ENCODE data around the gene C8G. TPM values are rescaled to one million over a fixed set of nuclear protein-coding genes. Genes with fewer than 3 reads are reported as not detected.

C8G gene
- total RNA-seq, 1 experiment from 2014 or later = 0.77 TPM

DNA sequence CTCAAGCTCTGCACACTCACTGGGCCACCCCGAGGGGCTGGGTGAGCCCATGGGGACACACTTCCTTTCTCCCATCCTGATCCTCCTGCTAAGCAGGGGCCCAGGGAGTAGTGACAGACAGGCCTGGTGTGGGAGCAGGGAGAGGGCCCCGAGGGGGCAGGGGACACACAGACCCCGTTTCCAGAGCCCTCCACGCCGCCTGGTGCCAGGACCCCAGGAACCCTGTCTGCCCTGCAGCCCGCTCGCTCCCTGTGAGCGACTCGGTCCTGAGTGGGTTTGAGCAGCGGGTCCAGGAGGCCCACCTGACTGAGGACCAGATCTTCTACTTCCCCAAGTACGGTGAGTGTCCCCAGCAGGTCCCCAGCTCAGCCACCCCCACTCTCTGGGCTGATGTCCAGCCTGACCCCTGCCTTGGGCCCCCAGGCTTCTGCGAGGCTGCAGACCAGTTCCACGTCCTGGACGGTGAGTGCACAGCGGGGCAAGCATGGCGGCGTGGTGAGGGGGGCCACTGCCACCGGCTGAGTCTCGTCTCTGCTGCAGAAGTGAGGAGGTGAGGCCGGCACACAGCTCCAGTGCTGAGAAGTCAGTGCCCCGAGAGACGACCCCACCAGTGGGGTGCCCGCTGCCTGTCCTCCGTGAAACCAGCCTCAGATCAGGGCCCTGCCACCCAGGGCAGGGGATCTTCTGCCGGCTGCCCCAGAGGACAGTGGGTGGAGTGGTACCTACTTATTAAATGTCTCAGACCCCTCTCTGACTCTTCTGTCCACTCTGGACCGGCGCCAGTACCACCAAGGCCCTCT is 1.4 kb downstream of the C8G start:
- intact Hi-C loops (cut with micrococcal nuclease) = no loop called here
- no peaks in the 10 kb centered on the region for H3K9me3 ChIP-seq (ENCODE audit: low read length)
- no TSS peak for BruUV-seq (replicated peaks)
- no peak overlapping the region for H3K4me3 ChIP-seq (ENCODE audit: low read length)
- peaks cover 16% of the 10 kb centered on the region for H3K4me1 ChIP-seq (ENCODE audit: insufficient read depth, low read length)
- POLR2A ChIA-PET (ENCODE audit: unreplicated experiment) = no interaction called here
- peaks cover 26% of the 10 kb centered on the region for H3K79me2 ChIP-seq (ENCODE audit: low read length)
- H3K9me2 ChIP-seq (replicated peaks; ENCODE audit: low read length) = no peaks in the 10 kb centered on the region
- CTCF ChIA-PET = no interaction called here
- DNase-seq (no peak), ATAC-seq (no peak)
- H4K20me1 ChIP-seq (ENCODE audit: low read length) = no peaks in the 10 kb centered on the region
- no peaks in the 10 kb centered on the region for H3K27me3 ChIP-seq (ENCODE audit: low read length)
- TF ChIP-seq EZH2phosphoT487 (IDR thresholded peaks at IDR 0.05; ENCODE audit: borderline replicate concordance, low read length) (no peak), EZH2 (IDR thresholded peaks at IDR 0.05; ENCODE audit: low read length, unreplicated experiment) (no peak)
- TF ChIP-seq, protein P1, sequence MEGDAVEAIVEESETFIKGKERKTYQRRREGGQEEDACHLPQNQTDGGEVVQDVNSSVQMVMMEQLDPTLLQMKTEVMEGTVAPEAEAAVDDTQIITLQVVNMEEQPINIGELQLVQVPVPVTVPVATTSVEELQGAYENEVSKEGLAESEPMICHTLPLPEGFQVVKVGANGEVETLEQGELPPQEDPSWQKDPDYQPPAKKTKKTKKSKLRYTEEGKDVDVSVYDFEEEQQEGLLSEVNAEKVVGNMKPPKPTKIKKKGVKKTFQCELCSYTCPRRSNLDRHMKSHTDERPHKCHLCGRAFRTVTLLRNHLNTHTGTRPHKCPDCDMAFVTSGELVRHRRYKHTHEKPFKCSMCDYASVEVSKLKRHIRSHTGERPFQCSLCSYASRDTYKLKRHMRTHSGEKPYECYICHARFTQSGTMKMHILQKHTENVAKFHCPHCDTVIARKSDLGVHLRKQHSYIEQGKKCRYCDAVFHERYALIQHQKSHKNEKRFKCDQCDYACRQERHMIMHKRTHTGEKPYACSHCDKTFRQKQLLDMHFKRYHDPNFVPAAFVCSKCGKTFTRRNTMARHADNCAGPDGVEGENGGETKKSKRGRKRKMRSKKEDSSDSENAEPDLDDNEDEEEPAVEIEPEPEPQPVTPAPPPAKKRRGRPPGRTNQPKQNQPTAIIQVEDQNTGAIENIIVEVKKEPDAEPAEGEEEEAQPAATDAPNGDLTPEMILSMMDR (conservative IDR thresholded peaks at IDR 0.05; ENCODE audit: low read depth, low read length) = no peak
- no peak overlapping the region for H3K27ac ChIP-seq (ENCODE audit: low read length)
- no peak overlapping the region for H2AFZ ChIP-seq (ENCODE audit: low read length)
- no peaks in the 10 kb centered on the region; the same call in 1 of the 2 replicates for H3K36me3 ChIP-seq (ENCODE audit: low read depth, low read length)
- no peak overlapping the region for H3K9ac ChIP-seq (ENCODE audit: low read length)
- H3K4me2 ChIP-seq (ENCODE audit: low read length) = no peak overlapping the region
- no peaks in the 10 kb centered on the region for H3F3A ChIP-seq (ENCODE audit: low read length, unreplicated experiment)

DNA sequence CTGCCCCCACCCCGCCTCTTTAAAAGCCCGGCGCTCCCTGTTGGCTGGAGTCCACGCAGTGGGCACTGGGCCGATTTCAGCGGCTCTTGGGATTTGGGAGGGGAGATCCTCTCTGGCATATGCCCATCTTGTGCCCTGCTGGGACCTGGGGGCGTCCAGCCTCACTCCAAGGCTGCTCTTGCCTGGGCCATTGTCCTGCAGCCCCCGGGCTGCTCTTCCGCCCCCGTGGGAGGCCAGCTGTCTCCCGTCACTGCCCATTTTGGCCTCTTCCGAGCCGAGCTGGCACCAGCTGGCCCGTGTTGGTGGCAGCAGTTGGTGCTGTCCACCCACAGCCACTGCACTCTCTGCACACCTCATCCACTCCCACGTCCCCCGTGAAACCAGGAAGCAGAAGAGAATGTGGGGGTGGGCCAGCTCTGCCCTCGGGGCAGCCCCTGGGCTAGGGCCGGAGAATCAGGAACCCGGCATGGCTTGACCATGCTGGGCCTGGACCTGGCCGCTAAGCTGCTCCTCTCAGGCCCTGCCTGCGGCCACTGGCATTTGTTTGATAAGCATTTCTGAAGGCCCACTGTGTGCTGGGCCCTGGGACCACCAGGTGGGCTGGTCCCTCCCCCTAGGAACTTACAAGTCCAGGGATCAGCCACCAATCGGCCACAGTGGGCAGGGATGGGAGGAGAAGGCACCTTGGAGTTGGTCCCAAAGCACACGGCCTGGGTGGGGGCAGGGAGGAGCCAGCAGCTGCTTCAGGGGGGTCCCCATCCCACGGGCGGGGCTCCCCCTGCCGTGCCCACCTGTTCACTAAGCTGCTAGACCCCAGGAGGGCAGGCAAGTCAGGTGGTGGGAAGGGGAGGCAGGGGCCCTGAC is 2.2 kb downstream of the C8G start:
- TF ChIP-seq EZH2phosphoT487 (IDR thresholded peaks at IDR 0.05; ENCODE audit: borderline replicate concordance, low read length) (no peak), EZH2 (IDR thresholded peaks at IDR 0.05; ENCODE audit: low read length, unreplicated experiment) (no peak)
- TF ChIP-seq, protein P1 (conservative IDR thresholded peaks at IDR 0.05; ENCODE audit: low read depth, low read length) = no peak
- H3K27ac ChIP-seq (ENCODE audit: low read length) = no peak overlapping the region
- H3K4me3 ChIP-seq (ENCODE audit: low read length) = no peak overlapping the region
- no peaks in the 10 kb centered on the region; the same call in 1 of the 2 replicates for H3K36me3 ChIP-seq (ENCODE audit: low read depth, low read length)
- no TSS peak for BruUV-seq (replicated peaks)
- H3K27me3 ChIP-seq (ENCODE audit: low read length) = no peaks in the 10 kb centered on the region
- DNase-seq (no peak), ATAC-seq (no peak)
- H3K4me2 ChIP-seq (ENCODE audit: low read length) = no peak overlapping the region
- intact Hi-C loops (cut with micrococcal nuclease) = no loop called here
- CTCF ChIA-PET = interaction anchor here (1.4 to 1.5 kb wide), 3 partner anchors 49 to 88 kb away, joined by 4 to 17 read pairs (median 9); partner anchors contain the start of gene CLIC3
- H3F3A ChIP-seq (ENCODE audit: low read length, unreplicated experiment) = no peaks in the 10 kb centered on the region
- no peak overlapping the region for H2AFZ ChIP-seq (ENCODE audit: low read length)
- peaks cover 16% of the 10 kb centered on the region for H3K4me1 ChIP-seq (ENCODE audit: insufficient read depth, low read length)
- POLR2A ChIA-PET (ENCODE audit: unreplicated experiment) = no interaction called here
- H3K9ac ChIP-seq (ENCODE audit: low read length) = no peak overlapping the region
- H3K79me2 ChIP-seq (ENCODE audit: low read length) = peaks cover 19% of the 10 kb centered on the region
- H4K20me1 ChIP-seq (ENCODE audit: low read length) = no peaks in the 10 kb centered on the region
- H3K9me3 ChIP-seq (ENCODE audit: low read length) = no peaks in the 10 kb centered on the region
- no peaks in the 10 kb centered on the region for H3K9me2 ChIP-seq (replicated peaks; ENCODE audit: low read length)

Data from PC-3 (cell line).